ENCODE measurements around the gene FSTL1. TPM values are rescaled to one million over a fixed set of nuclear protein-coding genes. Genes with fewer than 3 reads are reported as not detected.

The FSTL1 gene
- total and polyA plus RNA-seq, 2 donors (not counting 1 experiment from before 2014, with no cell fraction given) = 0.15 TPM; not detected in 1

GRCh38 chr3:120370463-120370862 lies 80.3 kb downstream of the FSTL1 start:
- no peaks in the 10 kb centered on the region for H4K20me1 ChIP-seq (ENCODE audit: control insufficient read depth, insufficient read depth, low read length, poor library complexity, severe bottlenecking)
- H3K9ac ChIP-seq (ENCODE audit: low read length) = no peak overlapping the region
- no peak overlapping the region for H2AFZ ChIP-seq (ENCODE audit: insufficient read depth, low read depth, low read length, poor library complexity, severe bottlenecking)
- CTCF ChIA-PET = no interaction called here
- ATAC-seq (ENCODE audit: low read depth) (no peak), DNase-seq (no peak)
- Mint-ChIP-seq H3K9me3 (ENCODE audit: insufficient read depth) (no peaks in the 10 kb centered on the region), H3K4me1 (no peaks in the 10 kb centered on the region), H3K27me3 (no peaks in the 10 kb centered on the region), H3K27ac (no peak overlapping the region), H3K4me3 (no peak overlapping the region)
- H3K27ac ChIP-seq (ENCODE audit: low read length in 2 of 2) = no peak overlapping the region
- no peaks in the 10 kb centered on the region for H3K36me3 ChIP-seq (replicated peaks in 1 of 2; ENCODE audit: control extremely low read depth in 1 of 2, control insufficient read depth in 1 of 2, extremely low read depth in 1 of 2, insufficient read depth in 2 of 2, low read length in 1 of 2)
- POLR2A ChIA-PET = no interaction called here
- H3K79me2 ChIP-seq (ENCODE audit: control insufficient read depth, insufficient read depth, low read length) = no peaks in the 10 kb centered on the region
- no peak overlapping the region for H3K4me3 ChIP-seq (ENCODE audit: control extremely low read depth in 1 of 5, extremely low read depth in 1 of 5, insufficient read depth in 1 of 5, low read depth in 2 of 5, low read length in 4 of 5)
- H3K4me1 ChIP-seq (ENCODE audit: control insufficient read depth in 2 of 2, insufficient read depth in 2 of 2, low read length in 2 of 2) = no peaks in the 10 kb centered on the region
- TF ChIP-seq CTCF (IDR thresholded peaks at IDR 0.05) (no peak), EZH2 (IDR thresholded peaks at IDR 0.05; ENCODE audit: borderline replicate concordance, insufficient read depth, low read depth, low read length, poor library complexity, severe bottlenecking) (no peak)
- intact Hi-C loops (cut with micrococcal nuclease) = no loop called here
- no peaks in the 10 kb centered on the region for H3K9me3 ChIP-seq (ENCODE audit: control extremely low read depth in 1 of 3, control insufficient read depth in 2 of 3, insufficient read depth in 1 of 3, low read length in 2 of 3)
- H3K27me3 ChIP-seq (replicated peaks in 1 of 4; ENCODE audit: control extremely low read depth in 1 of 4, control insufficient read depth in 3 of 4, insufficient read depth in 4 of 4, low read length in 3 of 4) = peaks cover 0 to 3% (median 0%) of the 10 kb centered on the region in 4 experiments
- H3K4me2 ChIP-seq (replicated peaks; ENCODE audit: low read depth, low read length, poor library complexity, severe bottlenecking) = no peak overlapping the region

- DNase-seq (no peak), ATAC-seq (ENCODE audit: low read depth) (no peak)
- H3K79me2 ChIP-seq (ENCODE audit: control insufficient read depth, insufficient read depth, low read length) = no peaks in the 10 kb centered on the region
- peaks cover 0 to 3% (median 0%) of the 10 kb centered on the region in 4 experiments for H3K27me3 ChIP-seq (replicated peaks in 1 of 4; ENCODE audit: control extremely low read depth in 1 of 4, control insufficient read depth in 3 of 4, insufficient read depth in 4 of 4, low read length in 3 of 4)
- no peaks in the 10 kb centered on the region for H3K9me3 Mint-ChIP-seq (ENCODE audit: insufficient read depth)
- H3K27me3 Mint-ChIP-seq = no peaks in the 10 kb centered on the region
- no peak for TF ChIP-seq CTCF (IDR thresholded peaks at IDR 0.05)
- TF ChIP-seq EZH2 (IDR thresholded peaks at IDR 0.05; ENCODE audit: borderline replicate concordance, insufficient read depth, low read depth, low read length, poor library complexity, severe bottlenecking) = no peak
- no peak overlapping the region for H3K9ac ChIP-seq (ENCODE audit: low read length)
- no peak overlapping the region for H3K4me3 ChIP-seq (ENCODE audit: control extremely low read depth in 1 of 5, extremely low read depth in 1 of 5, insufficient read depth in 1 of 5, low read depth in 2 of 5, low read length in 4 of 5)
- ChIA-PET POLR2A (no interaction called here), CTCF (no interaction called here)
- no peaks in the 10 kb centered on the region for H4K20me1 ChIP-seq (ENCODE audit: control insufficient read depth, insufficient read depth, low read length, poor library complexity, severe bottlenecking)
- H2AFZ ChIP-seq (ENCODE audit: insufficient read depth, low read depth, low read length, poor library complexity, severe bottlenecking) = no peak overlapping the region
- H3K9me3 ChIP-seq (ENCODE audit: control extremely low read depth in 1 of 3, control insufficient read depth in 2 of 3, insufficient read depth in 1 of 3, low read length in 2 of 3) = no peaks in the 10 kb centered on the region
- no peak overlapping the region for H3K27ac Mint-ChIP-seq
- H3K4me1 ChIP-seq (ENCODE audit: control insufficient read depth in 2 of 2, insufficient read depth in 2 of 2, low read length in 2 of 2) = no peaks in the 10 kb centered on the region
- no peak overlapping the region for H3K4me3 Mint-ChIP-seq
- intact Hi-C loops (cut with micrococcal nuclease) = no loop called here
- no peaks in the 10 kb centered on the region for H3K4me1 Mint-ChIP-seq
- no peak overlapping the region for H3K27ac ChIP-seq (ENCODE audit: low read length in 2 of 2)
- no CpG with 5 or more reads among the region's 2 CpGs for WGBS (ENCODE audit: insufficient coverage)
- H3K4me2 ChIP-seq (replicated peaks; ENCODE audit: low read depth, low read length, poor library complexity, severe bottlenecking) = no peak overlapping the region
- no peaks in the 10 kb centered on the region for H3K36me3 ChIP-seq (replicated peaks in 1 of 2; ENCODE audit: control extremely low read depth in 1 of 2, control insufficient read depth in 1 of 2, extremely low read depth in 1 of 2, insufficient read depth in 2 of 2, low read length in 1 of 2)
Observed at GRCh38 chr3:120369037-120369467, 81.7 kb downstream of the FSTL1 start.

Data from B cell (primary cell).